GM18520 (cell line): ENCODE results near the gene LAMA1.
"Not testable (repeated sequence)": the region's sequence is repeated elsewhere in the genome, so short reads cannot be mapped to it uniquely, and the experiment has no call there.

ENCODE experiments used
- ATAC-seq: cut with Tn5 transposase; IDR thresholded peaks from one replicate; pipeline ENCODE4 v1.9.1; 2021; ENCODE audit not compliant: unreplicated experiment

LAMA1 gene, protein sequence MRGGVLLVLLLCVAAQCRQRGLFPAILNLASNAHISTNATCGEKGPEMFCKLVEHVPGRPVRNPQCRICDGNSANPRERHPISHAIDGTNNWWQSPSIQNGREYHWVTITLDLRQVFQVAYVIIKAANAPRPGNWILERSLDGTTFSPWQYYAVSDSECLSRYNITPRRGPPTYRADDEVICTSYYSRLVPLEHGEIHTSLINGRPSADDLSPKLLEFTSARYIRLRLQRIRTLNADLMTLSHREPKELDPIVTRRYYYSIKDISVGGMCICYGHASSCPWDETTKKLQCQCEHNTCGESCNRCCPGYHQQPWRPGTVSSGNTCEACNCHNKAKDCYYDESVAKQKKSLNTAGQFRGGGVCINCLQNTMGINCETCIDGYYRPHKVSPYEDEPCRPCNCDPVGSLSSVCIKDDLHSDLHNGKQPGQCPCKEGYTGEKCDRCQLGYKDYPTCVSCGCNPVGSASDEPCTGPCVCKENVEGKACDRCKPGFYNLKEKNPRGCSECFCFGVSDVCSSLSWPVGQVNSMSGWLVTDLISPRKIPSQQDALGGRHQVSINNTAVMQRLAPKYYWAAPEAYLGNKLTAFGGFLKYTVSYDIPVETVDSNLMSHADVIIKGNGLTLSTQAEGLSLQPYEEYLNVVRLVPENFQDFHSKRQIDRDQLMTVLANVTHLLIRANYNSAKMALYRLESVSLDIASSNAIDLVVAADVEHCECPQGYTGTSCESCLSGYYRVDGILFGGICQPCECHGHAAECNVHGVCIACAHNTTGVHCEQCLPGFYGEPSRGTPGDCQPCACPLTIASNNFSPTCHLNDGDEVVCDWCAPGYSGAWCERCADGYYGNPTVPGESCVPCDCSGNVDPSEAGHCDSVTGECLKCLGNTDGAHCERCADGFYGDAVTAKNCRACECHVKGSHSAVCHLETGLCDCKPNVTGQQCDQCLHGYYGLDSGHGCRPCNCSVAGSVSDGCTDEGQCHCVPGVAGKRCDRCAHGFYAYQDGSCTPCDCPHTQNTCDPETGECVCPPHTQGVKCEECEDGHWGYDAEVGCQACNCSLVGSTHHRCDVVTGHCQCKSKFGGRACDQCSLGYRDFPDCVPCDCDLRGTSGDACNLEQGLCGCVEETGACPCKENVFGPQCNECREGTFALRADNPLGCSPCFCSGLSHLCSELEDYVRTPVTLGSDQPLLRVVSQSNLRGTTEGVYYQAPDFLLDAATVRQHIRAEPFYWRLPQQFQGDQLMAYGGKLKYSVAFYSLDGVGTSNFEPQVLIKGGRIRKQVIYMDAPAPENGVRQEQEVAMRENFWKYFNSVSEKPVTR (N-terminal part only)

DNA sequence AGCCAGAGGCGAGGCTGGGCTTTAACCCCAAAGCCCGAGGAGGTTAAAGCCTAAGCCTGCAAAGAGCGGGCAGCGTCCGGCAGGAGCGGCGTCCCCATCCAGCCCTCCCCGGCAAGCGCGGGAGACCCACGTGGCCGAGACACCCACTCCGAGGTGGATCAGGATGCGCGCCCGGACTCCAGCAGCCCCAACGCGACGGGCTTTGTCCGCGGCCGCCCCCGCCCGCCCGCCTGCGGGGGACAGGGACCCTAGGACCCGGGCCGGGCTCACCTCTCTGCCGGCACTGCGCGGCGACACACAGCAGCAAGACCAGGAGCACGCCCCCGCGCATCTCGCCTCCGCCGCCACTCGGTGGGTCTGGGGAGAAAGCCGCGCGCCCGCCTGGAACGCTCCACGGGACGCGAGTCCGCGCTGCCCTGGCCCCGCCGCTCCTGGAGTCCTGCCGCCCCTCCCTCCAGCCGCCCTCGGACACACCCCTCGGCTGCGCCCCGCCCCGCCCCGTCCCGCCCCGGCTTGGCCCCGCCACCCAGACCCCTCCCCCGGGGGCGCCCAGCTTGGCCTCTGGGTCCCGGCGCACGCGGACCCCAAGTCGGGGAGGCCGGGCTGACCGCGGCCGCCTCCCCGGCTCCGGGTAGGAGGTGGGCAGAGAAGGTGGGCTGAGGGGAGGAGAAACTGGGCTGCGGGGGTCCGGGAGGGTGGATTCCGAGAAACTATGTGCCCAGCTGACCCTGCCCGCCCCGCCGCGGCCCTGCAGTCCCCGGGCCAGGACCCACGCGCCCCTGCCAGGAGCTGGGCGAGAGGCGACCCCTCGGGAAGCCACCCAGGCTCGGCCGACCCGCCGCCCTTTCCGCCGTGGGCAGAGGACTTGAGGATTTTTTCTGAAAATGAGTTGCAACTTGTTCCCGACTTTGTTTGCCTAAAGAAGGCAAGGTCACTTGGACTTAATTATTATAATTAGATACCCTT lies at the start of gene LAMA1:
TSS of gene LAMA1 (minus strand) at position 408 of the 966 bp plus-strand sequence. CDS start at position 331, 77 bp downstream.
- no peak for ATAC-seq

DNA sequence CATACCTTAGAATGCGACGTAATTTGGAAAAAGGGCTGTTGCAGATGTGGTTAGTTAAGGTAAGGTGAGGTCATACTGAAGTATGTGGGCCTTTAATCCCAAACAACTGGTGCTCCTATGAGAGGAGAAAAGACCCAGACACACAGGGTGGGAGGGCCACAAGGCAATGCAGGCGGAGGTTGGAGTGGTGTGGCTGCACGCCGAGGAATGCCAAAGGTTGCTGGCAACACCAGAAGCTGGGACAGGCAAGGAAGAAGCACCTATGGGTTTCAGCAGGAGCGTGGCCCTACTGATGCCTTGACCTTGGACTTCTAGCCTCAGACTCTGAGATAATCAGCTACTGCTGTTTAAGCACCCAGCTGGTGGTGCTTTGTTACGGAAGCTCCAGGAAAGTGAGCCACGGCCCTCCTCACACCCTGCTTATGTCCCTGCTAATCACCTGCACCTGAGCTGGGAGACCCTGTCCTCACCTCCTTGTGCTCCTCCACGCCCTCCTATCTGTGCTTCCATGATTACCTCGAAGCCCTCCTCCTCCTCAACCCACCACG lies 48.3 kb upstream of the LAMA1 start:
- ATAC-seq: no peak

DNA sequence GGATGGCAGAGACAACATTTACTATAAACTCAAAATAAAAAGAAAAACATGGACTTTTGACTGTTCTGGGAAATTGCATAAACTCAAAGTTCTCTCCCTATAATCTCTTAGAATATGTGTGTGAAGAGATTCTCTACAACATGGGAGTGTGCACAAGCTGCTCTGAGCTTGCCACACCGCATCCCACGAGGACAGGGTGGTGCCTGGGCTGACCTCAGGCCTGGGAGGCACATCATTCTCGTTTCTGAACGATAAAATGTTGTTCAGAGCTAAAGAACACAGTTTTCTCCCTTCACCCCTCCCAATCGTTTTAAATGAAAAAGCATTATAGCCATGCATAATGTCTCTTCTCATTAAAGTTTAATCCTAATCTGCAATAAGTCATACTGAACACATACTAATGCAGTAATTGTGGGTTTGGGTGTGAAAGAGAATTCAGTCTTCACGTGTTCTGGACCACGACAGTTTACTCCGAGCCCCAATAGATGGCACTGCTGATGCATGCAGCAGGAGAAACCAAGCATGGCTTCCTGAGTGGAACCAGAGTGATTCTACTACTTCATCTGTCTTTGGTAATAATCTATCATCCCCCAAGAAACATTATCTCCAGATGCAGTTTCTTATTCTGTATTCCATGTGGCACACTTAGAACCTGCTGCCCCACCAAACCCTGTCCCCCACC lies 46.9 kb upstream of the LAMA1 start:
- ATAC-seq: no peak

DNA sequence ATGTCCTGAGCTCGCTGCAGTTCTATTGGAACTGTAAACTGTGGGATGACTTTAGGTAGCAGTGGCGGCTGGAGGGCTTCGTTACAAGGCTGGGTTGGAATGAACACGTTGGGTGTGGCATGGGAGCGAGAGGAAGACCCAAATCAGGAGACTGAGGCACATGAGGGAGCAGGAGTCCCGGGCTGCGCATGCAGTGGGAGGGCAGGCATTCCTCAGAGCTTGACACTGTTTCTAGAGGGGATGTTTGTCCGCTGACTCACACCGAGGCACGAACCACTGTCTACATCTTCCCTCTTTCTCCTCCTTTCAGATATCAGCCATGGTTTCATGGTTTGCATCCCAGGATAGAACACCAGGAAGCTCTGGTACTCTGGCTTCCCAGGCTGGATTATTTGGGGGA lies 40.6 kb upstream of the LAMA1 start:
- ATAC-seq: no peak

DNA sequence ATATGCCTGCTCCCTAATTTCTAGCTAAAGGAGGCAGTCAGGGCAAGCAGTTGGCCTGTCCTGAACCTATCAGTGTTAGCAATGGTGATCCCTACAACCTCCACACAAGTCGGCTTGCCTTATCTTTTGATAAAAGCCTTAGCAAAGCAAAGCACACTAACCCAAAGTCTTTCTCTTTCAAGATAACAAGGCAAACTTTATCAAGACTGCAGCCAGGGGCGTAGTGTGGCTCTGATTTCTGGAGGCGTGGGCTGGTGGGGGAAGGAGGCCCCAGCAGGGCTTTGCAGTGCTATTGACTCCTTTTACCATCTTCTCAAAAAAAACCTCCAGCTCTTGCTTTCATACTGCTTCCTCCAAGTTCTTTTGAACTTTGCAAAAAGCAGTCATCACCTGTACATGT lies 40.2 kb upstream of the LAMA1 start:
- no peak for ATAC-seq

DNA sequence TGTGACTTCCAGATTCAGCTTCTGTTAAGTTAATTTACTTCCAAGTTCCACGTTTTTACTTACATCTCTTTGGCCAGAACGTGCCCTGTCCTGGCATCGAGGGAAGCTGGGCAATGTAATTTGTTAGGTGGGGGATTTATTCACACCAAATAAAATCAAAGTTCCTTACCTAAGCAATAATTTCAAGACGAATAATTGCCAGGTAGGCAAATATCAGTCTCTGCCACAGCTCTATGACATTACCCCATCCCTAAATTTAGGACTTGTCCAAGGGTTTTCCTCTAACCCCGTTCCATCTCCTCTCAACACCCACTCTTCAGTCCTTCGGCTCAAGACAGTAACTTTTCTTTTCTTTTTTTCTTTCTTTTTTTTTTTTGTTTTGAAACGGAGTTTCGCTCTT lies 38.3 kb upstream of the LAMA1 start:
- no peak for ATAC-seq

DNA sequence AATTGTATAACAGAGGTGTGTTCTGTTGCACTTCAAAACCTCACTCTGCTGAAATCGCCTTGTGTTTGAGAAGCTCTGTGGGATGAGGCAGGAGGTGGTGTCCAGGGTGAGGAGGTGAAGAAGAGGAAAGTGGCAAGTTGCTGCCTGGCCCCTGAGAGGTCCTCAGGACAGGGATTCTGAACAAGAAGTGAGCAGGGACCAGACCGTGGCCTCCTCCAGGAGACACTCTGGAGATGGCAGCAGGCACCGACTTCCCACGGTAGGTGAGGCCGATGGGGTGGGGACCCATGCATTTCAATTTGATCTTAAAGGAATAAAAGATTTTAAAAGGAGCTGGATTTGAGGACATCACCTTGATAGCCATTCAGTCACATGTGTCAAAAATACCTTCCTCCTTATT lies 37.5 kb upstream of the LAMA1 start:
- no peak for ATAC-seq

DNA sequence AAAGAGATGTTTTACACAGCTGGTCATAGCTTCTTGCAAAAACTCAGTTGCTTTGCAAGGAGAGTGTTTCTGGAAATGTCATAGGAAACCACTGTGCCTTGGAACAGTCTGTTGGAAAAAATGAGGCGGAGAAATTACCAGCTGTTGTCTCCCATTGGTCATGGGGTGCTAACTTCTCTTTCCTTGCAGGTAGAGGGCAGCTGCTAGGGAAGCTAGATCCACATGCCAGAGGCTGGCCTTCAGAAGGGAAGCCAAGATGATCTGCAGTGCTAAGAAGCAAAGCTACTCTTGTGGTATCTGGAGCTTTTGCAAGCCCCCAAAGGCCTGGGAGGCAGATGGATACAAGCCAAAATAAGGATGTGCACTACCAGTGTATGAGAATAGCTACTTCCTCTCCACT lies 34.8 kb upstream of the LAMA1 start:
- ATAC-seq: no peak

DNA sequence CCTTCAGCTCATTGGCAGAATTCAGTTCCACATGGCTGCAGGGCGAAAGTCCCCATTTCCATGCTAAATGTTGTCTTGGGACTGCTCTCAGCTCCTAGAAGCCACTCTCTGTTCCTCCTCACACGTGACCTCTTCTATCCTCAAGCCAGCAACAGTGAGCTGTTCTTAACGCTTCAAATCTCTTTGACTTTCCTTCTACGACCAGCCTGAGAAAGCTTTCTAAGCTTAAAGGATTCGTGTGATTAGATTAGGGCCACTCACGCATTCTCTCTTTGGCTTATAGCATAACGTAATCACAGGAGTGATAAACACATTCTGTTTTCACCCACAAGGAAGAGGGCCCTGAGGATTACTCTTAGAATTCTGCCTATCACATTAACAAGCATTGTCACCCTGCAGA lies 29.8 kb upstream of the LAMA1 start:
- no peak for ATAC-seq

DNA sequence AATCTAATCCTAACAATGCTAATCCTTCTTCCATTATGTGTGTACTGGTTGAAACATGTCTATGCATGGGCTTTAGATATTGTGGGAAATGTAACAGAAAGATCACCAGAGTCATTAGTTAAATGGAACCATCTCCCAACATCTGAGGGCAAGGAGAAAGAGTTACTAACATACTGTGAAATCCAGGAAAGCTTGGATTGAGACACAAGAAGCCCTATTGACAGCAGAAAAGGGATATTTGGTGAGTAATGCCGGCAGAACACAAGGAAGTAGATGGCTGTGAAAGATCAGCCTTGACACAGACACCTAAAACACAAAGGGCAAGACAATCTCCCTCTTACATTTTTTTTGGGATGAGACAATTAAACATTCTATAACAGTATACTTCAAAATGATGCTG lies 28.5 kb upstream of the LAMA1 start:
- no peak for ATAC-seq

DNA sequence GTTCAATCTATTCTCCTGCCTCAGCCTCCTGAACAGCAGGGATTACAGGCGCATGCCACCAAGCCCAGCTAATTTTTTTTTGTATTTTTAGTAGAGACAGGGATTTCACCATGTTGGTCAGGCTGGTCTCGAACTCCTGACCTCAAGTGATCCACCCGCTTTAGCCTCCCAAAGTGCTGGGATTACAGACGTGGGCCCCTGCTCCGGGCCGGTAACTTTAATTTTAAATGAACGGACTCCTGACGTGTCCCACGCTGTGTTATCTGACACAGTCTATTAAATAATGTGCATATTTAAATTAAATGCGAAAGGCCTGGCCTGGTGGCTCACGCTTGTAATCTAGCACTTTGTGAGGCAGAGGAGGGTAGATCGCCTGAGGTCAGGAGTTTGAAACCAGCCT lies 27.3 kb upstream of the LAMA1 start:
- ATAC-seq: not testable (repeated sequence)

DNA sequence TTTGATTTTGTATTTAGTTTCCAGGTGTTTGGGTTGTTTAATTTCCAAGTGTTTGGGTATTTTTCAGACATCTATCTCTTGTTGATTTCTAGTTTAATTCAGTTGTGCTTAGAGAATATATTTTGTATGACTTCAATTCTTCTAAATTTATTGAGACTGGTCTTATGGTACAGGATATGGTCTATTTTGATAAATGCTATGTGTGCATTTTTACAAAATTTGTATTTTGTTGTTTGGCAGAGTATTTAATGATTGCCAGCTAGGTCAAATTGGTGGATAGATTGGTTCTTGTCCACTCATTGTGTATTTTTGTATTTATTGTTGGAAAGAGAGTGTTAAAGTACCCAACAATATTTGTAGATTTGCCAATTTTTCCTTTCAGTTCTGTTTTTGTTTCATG lies 23.7 kb upstream of the LAMA1 start:
- no peak for ATAC-seq

DNA sequence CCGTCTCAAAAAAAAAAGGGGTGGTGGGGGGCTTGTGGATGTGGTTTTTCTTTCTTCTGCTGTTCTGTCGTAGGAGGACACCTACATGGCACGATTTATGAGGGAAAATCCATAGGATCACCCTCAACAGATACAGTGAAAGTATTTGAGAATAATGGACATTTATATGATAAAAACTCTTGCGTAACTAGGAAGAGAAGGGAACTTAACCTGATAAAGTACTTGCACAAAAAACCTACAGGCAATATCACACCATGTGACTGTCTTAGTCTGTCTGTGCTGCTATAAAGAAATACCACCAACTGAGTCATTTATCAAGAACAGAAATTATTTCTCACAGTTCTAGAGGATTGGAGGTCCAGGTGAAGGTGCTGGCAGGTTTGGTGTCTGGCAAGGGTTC lies 21.8 kb upstream of the LAMA1 start:
- no peak for ATAC-seq

DNA sequence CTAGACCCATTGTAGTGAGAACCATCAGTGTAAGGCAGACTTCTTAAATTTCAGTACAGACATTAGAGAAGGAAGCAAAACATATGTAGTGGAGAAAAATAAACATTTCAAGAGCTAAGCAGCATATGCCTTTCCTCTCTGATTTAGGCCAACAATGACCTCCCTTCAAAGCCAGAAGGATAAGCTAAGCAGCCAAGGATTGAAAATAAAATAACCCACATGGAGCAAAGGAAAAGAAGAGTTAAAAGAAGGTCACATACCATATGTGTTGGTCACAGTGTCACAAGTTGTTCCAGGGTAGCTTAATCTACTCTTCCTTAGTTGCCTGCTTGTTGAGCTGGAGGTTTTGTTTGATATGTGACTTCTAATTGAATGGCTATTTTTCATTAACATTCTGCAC lies 15.6 kb upstream of the LAMA1 start:
- ATAC-seq: no peak

DNA sequence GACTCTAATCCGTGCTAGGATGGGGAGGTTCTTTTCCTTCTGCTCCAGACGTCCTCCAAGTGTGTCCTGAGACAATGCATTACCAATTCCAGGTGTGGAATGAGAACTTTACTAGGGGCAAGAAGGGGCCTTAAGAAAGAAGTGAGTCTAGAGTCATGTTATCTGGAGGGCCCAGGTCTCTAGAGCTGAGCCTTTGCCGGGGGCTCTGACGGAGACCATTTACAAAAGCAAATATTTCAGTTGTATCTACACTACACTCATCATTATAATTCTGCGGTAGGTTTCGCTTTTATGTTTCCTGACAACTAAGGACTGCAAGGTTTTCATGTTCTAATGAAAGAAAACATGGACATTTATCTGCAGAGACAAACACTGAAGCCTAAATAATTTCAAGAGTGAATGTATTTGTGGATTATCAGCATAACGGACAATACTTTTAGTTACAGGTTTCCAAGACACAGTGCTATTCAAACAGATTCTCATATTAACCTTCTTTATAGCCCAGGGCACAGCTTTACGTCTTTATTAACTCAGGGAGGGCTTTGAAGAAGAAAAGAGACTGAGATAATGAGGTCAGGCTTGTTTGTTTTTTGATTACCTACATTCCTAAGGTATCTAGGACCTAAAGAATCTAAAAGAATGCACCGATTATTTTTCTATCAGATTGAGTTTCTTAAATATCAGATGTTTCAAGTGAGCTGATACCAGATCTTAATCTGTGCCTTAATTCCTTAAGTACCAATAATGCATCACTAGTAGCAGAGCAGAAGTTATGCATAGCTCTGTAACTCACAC lies 15.0 kb upstream of the LAMA1 start:
- ATAC-seq: no peak

DNA sequence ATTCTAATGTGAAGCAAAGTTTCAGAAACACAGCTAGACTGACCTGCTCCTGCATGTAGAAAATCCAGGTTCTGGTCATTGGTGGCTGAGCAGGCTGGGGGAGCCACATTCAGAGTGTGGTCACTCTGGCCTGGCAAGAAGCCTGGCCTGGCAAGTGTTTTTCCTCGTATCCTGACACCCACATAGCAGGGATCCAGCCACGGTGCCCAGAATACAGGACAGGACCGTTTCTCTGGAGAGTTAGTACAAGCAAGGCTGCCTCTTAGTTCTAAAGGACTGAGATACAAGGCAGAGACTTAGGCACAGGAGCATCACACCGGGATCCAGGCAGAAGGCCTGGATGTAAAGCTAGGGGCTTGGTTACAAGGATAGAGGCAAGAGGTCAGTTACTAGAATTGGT lies 4.8 kb upstream of the LAMA1 start:
- ATAC-seq: no peak

DNA sequence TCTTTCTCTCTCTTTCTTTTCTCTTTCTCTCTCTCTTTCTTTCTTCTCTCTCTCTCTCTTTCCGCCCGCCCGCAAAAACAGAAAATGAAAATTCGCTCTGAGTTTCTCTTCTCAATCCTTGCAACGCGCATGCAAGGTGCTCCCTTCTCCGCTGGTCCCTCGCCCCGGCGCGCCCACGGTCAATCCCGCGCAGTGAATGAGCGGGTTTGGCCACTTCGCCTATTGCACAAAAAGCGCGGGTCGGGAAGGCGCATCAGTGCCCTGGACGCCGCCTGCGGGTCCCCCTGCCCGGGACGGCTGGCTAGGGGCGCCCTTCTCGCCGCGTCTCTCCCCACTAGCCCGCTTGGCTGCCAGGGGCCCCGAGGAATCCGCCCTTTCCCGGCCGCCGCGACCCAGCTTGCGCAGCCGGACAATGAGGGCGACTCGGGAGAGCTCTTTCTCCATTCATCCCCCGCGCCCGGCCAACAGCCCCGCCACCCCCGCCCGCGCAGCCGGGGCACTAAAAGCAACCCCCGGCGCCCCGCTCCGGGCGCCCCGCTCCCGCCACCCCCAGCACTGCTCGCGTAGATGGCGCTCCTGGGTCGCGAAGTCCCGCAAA lies 706 bp downstream of the LAMA1 start:
- no peak for ATAC-seq
